PC-9 (cell line): ENCODE data around the gene SLC17A4. TPM values are rescaled to one million over a fixed set of nuclear protein-coding genes. Genes with fewer than 3 reads are reported as not detected.

Experiments used
- BruUV-seq: library from RNA; stranded (reverse); fragments of 400-500 nt; replicated peaks from 2 replicates; lab custom pipeline; 2021; lab: Mats Ljungman, UMichigan
- CTCF ChIA-PET: fragments of 300-600 bp; sonication (Branson Sonifier 250); formaldehyde crosslinking; loops from one replicate; lab custom pipeline; 2022; ENCODE audit warnings: antibody characterized with exemption; lab: Charles Lee
- POLR2A ChIA-PET: fragments of 300-600 bp; sonication (Branson Sonifier 250); formaldehyde crosslinking; loops from one replicate; lab custom pipeline; 2022; ENCODE audit warnings: antibody characterized with exemption; ENCODE audit not compliant: unreplicated experiment; lab: Charles Lee
- DNase-seq, 2 experiments: peaks; one replicate each; pipeline versions ENCODE4 v3.0.0 to v3.0.0-alpha.2; 2015 to 2022; ENCODE audit warnings: mixed read lengths in 1 of 2
- H2AFZ ChIP-seq: fragments of 200-600 bp; sonication (generic); 2 replicates; pipeline ENCODE4 v1.8.1; 2017; ENCODE audit warnings: antibody characterized with exemption
- H3F3A ChIP-seq: fragments of 200-600 bp; sonication (generic); 2 replicates; pipeline ENCODE4 v1.8.1; 2017; ENCODE audit warnings: antibody characterized with exemption, mild to moderate bottlenecking, low read depth; ENCODE audit not compliant: insufficient read depth
- H3K27ac ChIP-seq: fragments of 200-600 bp; sonication (generic); 2 replicates; pipeline ENCODE4 v1.6.1; 2016; ENCODE audit warnings: mixed run types
- H3K27me3 ChIP-seq: fragments of 200-600 bp; sonication (generic); 2 replicates; pipeline ENCODE4 v1.6.1; 2016; ENCODE audit warnings: low read depth, mixed run types; ENCODE audit not compliant: insufficient read depth
- H3K36me3 ChIP-seq: fragments of 200-600 bp; sonication (generic); 2 replicates; pipeline ENCODE4 v1.6.1; 2016; ENCODE audit warnings: low read depth, mixed run types
- H3K4me1 ChIP-seq: fragments of 200-600 bp; sonication (generic); replicated peaks from 2 replicates; pipeline ENCODE4 v1.6.1; 2016; ENCODE audit warnings: mixed run types; ENCODE audit not compliant: insufficient read depth
- H3K4me2 ChIP-seq: fragments of 200-600 bp; sonication (generic); 2 replicates; pipeline ENCODE4 v1.6.1; 2017; ENCODE audit warnings: mixed run types
- H3K4me3 ChIP-seq: fragments of 200-600 bp; sonication (generic); 2 replicates; pipeline ENCODE4 v1.6.1; 2016; ENCODE audit warnings: mixed run types
- H3K79me2 ChIP-seq: fragments of 200-600 bp; sonication (generic); 2 replicates; pipeline ENCODE4 v1.6.1; 2017; ENCODE audit warnings: low read depth, mixed run types
- H3K9me2 ChIP-seq: fragments of 200-600 bp; sonication (generic); 2 replicates; pipeline ENCODE4 v1.8.1; 2017; ENCODE audit warnings: mild to moderate bottlenecking; ENCODE audit not compliant: insufficient read depth
- H3K9me3 ChIP-seq: fragments of 200-600 bp; sonication (generic); 2 replicates; pipeline ENCODE4 v1.8.1; 2016; ENCODE audit warnings: low read depth; ENCODE audit not compliant: insufficient read depth
- H4K20me1 ChIP-seq: fragments of 200-600 bp; sonication (generic); 2 replicates; pipeline ENCODE4 v1.8.1; 2017; ENCODE audit not compliant: insufficient read depth
- CTCF ChIP-seq: fragments of 200-600 bp; sonication (generic); conservative IDR thresholded peaks from 2 replicates; pipeline ENCODE4 v1.6.1; 2017; ENCODE audit warnings: mixed run types, antibody characterized with exemption, mild to moderate bottlenecking, moderate library complexity
- EZH2 ChIP-seq: fragments of 200-600 bp; sonication (generic); IDR thresholded peaks from 2 replicates; pipeline ENCODE4 v1.8.0; 2017; ENCODE audit warnings: antibody characterized with exemption, low read depth
- intact Hi-C: fragments of 100-400 bp; cut with micrococcal nuclease; formaldehyde crosslinking; loops from one replicate; pipeline ENCODE4 v1.10.0; 2022; ENCODE audit not compliant: unreplicated experiment
- total RNA-seq: library from RNA; stranded (reverse); gene quantifications from 2 replicates; pipeline ENCODE4 v1.2.3, GENCODE V29; 2021

Gene SLC17A4
- total RNA-seq, 1 experiment from 2014 or later = 0.13 TPM

DNA sequence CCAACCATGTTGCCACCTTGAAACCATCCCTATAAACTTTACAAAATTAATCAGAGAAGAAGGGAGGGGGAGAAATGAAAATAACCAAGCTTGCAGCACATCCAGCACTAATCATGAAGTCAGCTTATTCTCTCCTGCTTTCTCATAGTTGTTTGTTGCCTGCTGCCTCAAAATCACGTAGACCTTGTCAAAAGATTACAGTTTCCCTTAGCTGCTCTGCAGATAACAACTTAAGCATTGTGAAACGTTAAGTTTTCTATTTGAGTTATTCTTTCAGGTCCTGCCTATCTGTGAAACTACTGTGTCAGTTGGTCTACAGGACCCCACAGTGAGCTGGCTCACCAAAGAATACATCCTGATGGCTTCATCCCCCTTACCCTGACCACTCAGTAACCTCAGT is 32.9 kb downstream of the SLC17A4 start:
- H3K4me1 ChIP-seq = no peaks in the 10 kb centered on the region
- H4K20me1 ChIP-seq = no peaks in the 10 kb centered on the region
- H3K4me2 ChIP-seq = no peak overlapping the region
- H3K27ac ChIP-seq = no peak overlapping the region
- TF ChIP-seq CTCF (no peak), EZH2 (no peak)
- H3K27me3 ChIP-seq = no peaks in the 10 kb centered on the region
- intact Hi-C loops = no loop called here
- no peak for DNase-seq
- no peaks in the 10 kb centered on the region for H3K36me3 ChIP-seq
- CTCF ChIA-PET = no interaction called here
- no peaks in the 10 kb centered on the region for H3F3A ChIP-seq
- H3K9me3 ChIP-seq = no peaks in the 10 kb centered on the region
- no peak overlapping the region for H2AFZ ChIP-seq
- no peaks in the 10 kb centered on the region for H3K79me2 ChIP-seq
- POLR2A ChIA-PET = interaction anchor here (0.7 kb wide), 1 partner anchor 1044 kb away, joined by 6 read pairs; no protein-coding TSS in a partner anchor
- H3K9me2 ChIP-seq = no peaks in the 10 kb centered on the region
- BruUV-seq = no TSS peak
- no peak overlapping the region for H3K4me3 ChIP-seq

DNA sequence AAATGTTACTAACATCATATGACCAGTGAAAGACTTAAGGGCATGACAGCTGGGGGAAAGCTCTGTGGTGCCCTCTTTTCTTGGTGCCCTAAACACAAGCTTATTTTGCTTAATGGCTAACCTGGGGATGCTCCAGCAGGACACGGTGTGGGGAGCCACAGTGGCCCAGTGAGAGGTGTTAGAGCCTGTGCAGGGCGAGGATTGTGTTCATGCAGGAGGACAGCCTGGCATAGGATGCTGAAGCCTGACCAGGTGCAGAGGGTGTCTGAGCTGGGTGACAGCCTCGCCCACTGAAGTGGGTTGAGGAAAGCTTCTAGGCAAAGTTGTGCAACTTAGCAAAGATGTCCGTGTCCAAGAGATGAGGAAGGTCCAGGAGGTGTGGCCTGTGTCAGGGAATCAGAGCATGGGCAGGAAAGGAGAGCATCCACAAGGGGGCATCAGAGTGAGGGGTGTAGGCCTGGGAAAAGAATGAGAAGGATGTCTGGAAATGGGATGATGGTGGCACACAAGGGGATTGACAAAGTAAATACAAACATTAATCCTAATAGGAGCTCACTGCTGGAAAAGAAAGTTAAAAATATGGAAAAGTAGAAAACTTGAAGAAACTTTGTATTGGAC is 33.9 kb downstream of the SLC17A4 start:
- Histone ChIP-seq H3K4me3 (no peak overlapping the region), H3K9me2 (no peaks in the 10 kb centered on the region), H3K4me2 (no peak overlapping the region), H3K27me3 (no peaks in the 10 kb centered on the region), H3K27ac (no peak overlapping the region), H3K9me3 (no peaks in the 10 kb centered on the region), H2AFZ (no peak overlapping the region), H3K36me3 (no peaks in the 10 kb centered on the region), H3K4me1 (no peaks in the 10 kb centered on the region), H4K20me1 (no peaks in the 10 kb centered on the region), H3F3A (no peaks in the 10 kb centered on the region), H3K79me2 (no peaks in the 10 kb centered on the region)
- peak; percentile 33 to 41 for DNase-seq
- TF ChIP-seq CTCF (peak; percentile 66), EZH2 (no peak)
- ChIA-PET CTCF (interaction anchor here (0.6 kb wide), 1 partner anchor 1340 kb away, joined by 3 read pairs; no protein-coding TSS in a partner anchor), POLR2A (no interaction called here)
- BruUV-seq = no TSS peak
- intact Hi-C loops = loop anchor here (2.0 kb wide), 1 partner anchor 214 kb away; no protein-coding TSS in a partner anchor

GRCh38 chr6:25789475-25789874 is 34.9 kb downstream of the SLC17A4 start:
- no peak overlapping the region for H3K4me3 ChIP-seq
- no peak for TF ChIP-seq EZH2
- TF ChIP-seq CTCF = no peak
- H3F3A ChIP-seq = no peaks in the 10 kb centered on the region
- DNase-seq = no peak
- no peaks in the 10 kb centered on the region for H3K4me1 ChIP-seq
- H3K4me2 ChIP-seq = no peak overlapping the region
- no peaks in the 10 kb centered on the region for H3K9me2 ChIP-seq
- ChIA-PET CTCF (interaction anchor here (0.7 kb wide), 1 partner anchor 215 kb away, joined by 3 read pairs; no protein-coding TSS in a partner anchor), POLR2A (no interaction called here)
- no peak overlapping the region for H2AFZ ChIP-seq
- no TSS peak for BruUV-seq
- H3K9me3 ChIP-seq = no peaks in the 10 kb centered on the region
- no peaks in the 10 kb centered on the region for H3K79me2 ChIP-seq
- no peaks in the 10 kb centered on the region for H4K20me1 ChIP-seq
- H3K27me3 ChIP-seq = no peaks in the 10 kb centered on the region
- intact Hi-C loops = loop anchor here (2.0 kb wide), 1 partner anchor 213 kb away; no protein-coding TSS in a partner anchor
- no peak overlapping the region for H3K27ac ChIP-seq
- no peaks in the 10 kb centered on the region for H3K36me3 ChIP-seq
